ENCODE measurements around the gene MPHOSPH10.

DNA sequence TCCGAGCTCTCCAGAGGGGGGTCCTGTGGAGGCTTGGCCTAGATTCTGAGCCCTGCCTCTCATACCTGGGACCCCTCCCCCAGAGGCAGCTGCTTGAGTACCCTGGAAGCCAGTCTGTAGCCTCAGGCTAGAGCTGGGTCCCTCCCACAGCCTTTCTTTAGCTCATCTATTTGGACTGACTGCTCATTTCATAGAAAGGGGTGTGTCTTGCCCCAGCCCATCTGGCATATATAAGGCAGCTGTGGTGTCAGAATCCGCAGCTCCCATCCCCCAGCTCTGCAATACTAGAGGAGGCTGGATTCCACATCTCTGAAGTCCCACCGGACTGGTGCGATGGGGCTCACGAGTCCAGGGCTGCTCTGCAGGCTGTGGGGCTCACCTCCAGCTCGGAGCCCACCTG is 26.1 kb downstream of the MPHOSPH10 start:
- TF ChIP-seq TCF12 (IDR thresholded peaks at IDR 0.05; ENCODE audit: low read depth) (no peak), EP300 (IDR thresholded peaks at IDR 0.05; ENCODE audit: borderline replicate concordance) (no peak), CREB1 (IDR thresholded peaks at IDR 0.05; ENCODE audit: low read depth) (no peak)
- TF ChIP-seq, protein P1, sequence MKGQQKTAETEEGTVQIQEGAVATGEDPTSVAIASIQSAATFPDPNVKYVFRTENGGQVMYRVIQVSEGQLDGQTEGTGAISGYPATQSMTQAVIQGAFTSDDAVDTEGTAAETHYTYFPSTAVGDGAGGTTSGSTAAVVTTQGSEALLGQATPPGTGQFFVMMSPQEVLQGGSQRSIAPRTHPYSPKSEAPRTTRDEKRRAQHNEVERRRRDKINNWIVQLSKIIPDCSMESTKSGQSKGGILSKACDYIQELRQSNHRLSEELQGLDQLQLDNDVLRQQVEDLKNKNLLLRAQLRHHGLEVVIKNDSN (IDR thresholded peaks at IDR 0.05), result no peak

All from Ishikawa (cell line).